T-cell (primary cell): ENCODE measurements around the gene SNX30. TPM values are rescaled to one million over a fixed set of nuclear protein-coding genes. Genes with fewer than 3 reads are reported as not detected.

Experiments used
- ATAC-seq, 4 experiments: fragments of 200-7000 bp in 3 of 4; fragments of 150-1000 bp in 1 of 4; cut with Tn5 transposase; replicated peaks in 1 of 4; 1 replicate in 3 of 4; 2 replicates in 1 of 4; pipeline ENCODE4 v1.10.0; 2021; ENCODE audit warnings: moderate library complexity in 3 of 4, mild to moderate bottlenecking in 2 of 4, moderate number of reproducible peaks in 1 of 4
- CTCF ChIA-PET, 2 donors: fragments of 300-600 bp; sonication (Branson Sonifier 250); formaldehyde crosslinking; loops; one replicate each; lab custom pipeline; 2022; ENCODE audit warnings: antibody characterized with exemption in 2 of 2; lab: Charles Lee
- POLR2A ChIA-PET, 2 donors: fragments of 300-600 bp; sonication (Branson Sonifier 250); formaldehyde crosslinking; loops; one replicate each; lab custom pipeline; 2022; ENCODE audit warnings: antibody characterized with exemption in 2 of 2; lab: Charles Lee
- DNase-seq, 35 experiments: peaks; one replicate each; pipeline versions ENCODE4 v3.0.0 to v3.0.0-alpha.2; 2013 to 2023
- H3K27ac ChIP-seq: one replicate; pipeline ENCODE4 v1.5.1; 2013; ENCODE audit warnings: low read length
- H3K27me3 ChIP-seq, 2 experiments: replicated peaks in 1 of 2; 1 replicate in 1 of 2; 2 replicates in 1 of 2; pipeline versions ENCODE4 v1.6.1 to v1.7.0; 2013; ENCODE audit warnings: low read length in 1 of 2, mixed read lengths in 1 of 2; ENCODE audit not compliant: control insufficient read depth in 2 of 2, insufficient read depth in 2 of 2; ENCODE audit errors: extremely low read depth in 1 of 2
- H3K36me3 ChIP-seq, 2 donors: 1 replicate in 1 of 2; 2 replicates in 1 of 2; pipeline versions ENCODE4 v1.6.1 to v1.7.0; 2013; ENCODE audit warnings: low read length in 1 of 2; ENCODE audit not compliant: control insufficient read depth in 2 of 2, insufficient read depth in 1 of 2; ENCODE audit errors: extremely low read depth in 1 of 2
- H3K4me1 ChIP-seq, 2 experiments: 1 replicate in 1 of 2; 2 replicates in 1 of 2; pipeline versions ENCODE4 v1.6.1 to v1.7.0; 2013; ENCODE audit warnings: low read length in 2 of 2, mixed read lengths in 1 of 2; ENCODE audit not compliant: insufficient read depth in 2 of 2, control insufficient read depth in 1 of 2; ENCODE audit errors: extremely low read depth in 1 of 2
- H3K4me3 ChIP-seq, 2 donors: 1 replicate in 1 of 2; 2 replicates in 1 of 2; pipeline versions ENCODE4 v1.5.1 to v1.7.0; 2013; ENCODE audit warnings: mild to moderate bottlenecking in 2 of 2, low read length in 1 of 2, moderate library complexity in 1 of 2; ENCODE audit not compliant: control insufficient read depth in 1 of 2; ENCODE audit errors: extremely low read depth in 1 of 2
- H3K9me3 ChIP-seq: 2 replicates; pipeline ENCODE4 v1.7.0; 2013
- H3K27ac Mint-ChIP-seq, 2 donors: one replicate each; pipeline ENCODE4 v1.8.0; 2020 to 2021; ENCODE audit warnings: mild to moderate bottlenecking in 2 of 2, mixed read lengths in 2 of 2
- H3K27me3 Mint-ChIP-seq, 2 donors: one replicate each; pipeline ENCODE4 v1.8.0; 2021 to 2022; ENCODE audit warnings: mixed read lengths in 2 of 2
- H3K36me3 Mint-ChIP-seq: one replicate; pipeline ENCODE4 v1.8.0; 2021; ENCODE audit warnings: mixed read lengths
- H3K4me1 Mint-ChIP-seq, 3 donors: one replicate each; pipeline ENCODE4 v1.8.0; 2020 to 2022; ENCODE audit warnings: mixed read lengths in 3 of 3, mild to moderate bottlenecking in 1 of 3
- H3K4me3 Mint-ChIP-seq, 3 donors: one replicate each; pipeline ENCODE4 v1.8.0; 2020 to 2022; ENCODE audit warnings: mild to moderate bottlenecking in 3 of 3, mixed read lengths in 3 of 3, moderate library complexity in 3 of 3
- H3K9me3 Mint-ChIP-seq, 3 donors: one replicate each; pipeline ENCODE4 v1.8.0; 2020 to 2022; ENCODE audit warnings: mixed read lengths in 3 of 3
- WGBS: methylation state at CpG from one replicate; pipeline ENCODE4 v1.1.5; 2013; ENCODE audit warnings: missing lambda C conversion rate; ENCODE audit not compliant: insufficient coverage; 5-methylcytosine and 5-hydroxymethylcytosine counted together
- total RNA-seq, 35 experiments: library from RNA in 6 of 35; stranded (reverse) in 6 of 35; fragments of 120-200 nt in 1 of 35; gene quantifications; one replicate each; pipeline versions ENCODE4 v1.2.1 to v1.2.4 and lab custom pipeline; 2013 to 2026

Gene SNX30
- total RNA-seq, 5 donors from 2014 or later (not counting 1 experiment from before 2014, with no cell fraction given), result 8.9 to 11.7 (median 10.0) TPM

DNA sequence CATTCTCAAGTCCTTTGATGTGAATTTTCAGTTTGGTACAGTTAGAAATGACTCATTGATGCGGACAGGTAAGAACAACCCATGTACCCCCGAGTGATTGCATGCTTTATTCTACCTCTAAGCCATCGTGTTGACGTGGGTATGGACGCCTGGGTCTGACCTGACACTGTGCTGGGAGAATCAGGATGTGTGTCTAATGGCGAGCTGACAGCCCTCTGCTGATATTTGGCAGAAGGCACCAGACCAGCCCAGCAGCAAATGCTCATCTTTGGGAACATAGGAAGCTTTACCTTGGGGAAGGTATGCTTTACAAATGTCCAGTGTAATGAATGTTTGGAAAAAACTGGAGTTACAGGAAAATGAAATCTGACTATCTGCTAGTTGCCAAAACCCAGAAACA, 120.0 kb downstream of the SNX30 start:
- Mint-ChIP-seq H3K9me3 (no peaks in the 10 kb centered on the region), H3K27me3 (no peaks in the 10 kb centered on the region), H3K4me1 (no peaks in the 10 kb centered on the region), H3K36me3 (peaks cover 72% of the 10 kb centered on the region), H3K27ac (no peak overlapping the region), H3K4me3 (no peak overlapping the region)
- Histone ChIP-seq H3K27me3 (no peaks in the 10 kb centered on the region), H3K27ac (no peak overlapping the region), H3K9me3 (no peaks in the 10 kb centered on the region), H3K36me3 (peaks cover 9 to 30% of the 10 kb centered on the region in 2 donors), H3K4me1 (no peaks in the 10 kb centered on the region), H3K4me3 (no peak overlapping the region)
- DNase-seq, result no peak
- 72% methylated on average over 3 of the region's 6 CpGs for WGBS
- ATAC-seq, result no peak
- POLR2A ChIA-PET, result no interaction called here
- CTCF ChIA-PET, result no interaction called here

- Histone ChIP-seq H3K36me3 (peaks cover 9 to 20% of the 10 kb centered on the region in 2 donors), H3K27me3 (no peaks in the 10 kb centered on the region), H3K4me3 (no peak overlapping the region), H3K4me1 (no peaks in the 10 kb centered on the region), H3K27ac (no peak overlapping the region), H3K9me3 (no peaks in the 10 kb centered on the region)
- Mint-ChIP-seq H3K4me3 (no peak overlapping the region), H3K27me3 (no peaks in the 10 kb centered on the region), H3K9me3 (no peaks in the 10 kb centered on the region), H3K27ac (no peak overlapping the region), H3K36me3 (peaks cover 76% of the 10 kb centered on the region), H3K4me1 (no peaks in the 10 kb centered on the region)
- CTCF ChIA-PET, result no interaction called here
- POLR2A ChIA-PET, result no interaction called here
- DNase-seq (no peak), ATAC-seq (no peak)
- WGBS, result 63% methylated on average over 4 of the region's 4 CpGs
Observed at GRCh38 chr9:112872019-112872418, 121.5 kb downstream of the SNX30 start.

- H3K9me3 Mint-ChIP-seq, result no peaks in the 10 kb centered on the region
- DNase-seq, result no peak
- H3K36me3 ChIP-seq, result peaks cover 4 to 15% of the 10 kb centered on the region in 2 donors
- no CpG with 5 or more reads among the region's 4 CpGs for WGBS
- no peaks in the 10 kb centered on the region for H3K4me1 Mint-ChIP-seq
- H3K27me3 Mint-ChIP-seq, result no peaks in the 10 kb centered on the region
- H3K27ac Mint-ChIP-seq, result no peak overlapping the region
- no peak overlapping the region for H3K27ac ChIP-seq
- no peaks in the 10 kb centered on the region for H3K4me1 ChIP-seq
- ChIA-PET POLR2A (no interaction called here), CTCF (no interaction called here)
- H3K4me3 ChIP-seq, result no peak overlapping the region
- H3K4me3 Mint-ChIP-seq, result no peak overlapping the region
- H3K36me3 Mint-ChIP-seq, result peaks cover 67% of the 10 kb centered on the region
- no peak for ATAC-seq
- H3K9me3 ChIP-seq, result no peaks in the 10 kb centered on the region
- no peaks in the 10 kb centered on the region for H3K27me3 ChIP-seq
Observed at GRCh38 chr9:112873773-112874405, 123.3 kb downstream of the SNX30 start.

- DNase-seq (no peak), ATAC-seq (no peak)
- Histone ChIP-seq H3K4me1 (no peaks in the 10 kb centered on the region), H3K27ac (no peak overlapping the region), H3K9me3 (no peaks in the 10 kb centered on the region), H3K4me3 (no peak overlapping the region), H3K27me3 (no peaks in the 10 kb centered on the region), H3K36me3 (no peaks in the 10 kb centered on the region)
- ChIA-PET CTCF (interaction anchor here in 1 of 2 donors (0.5 kb wide), 1 partner anchor 775 kb away, joined by 4 read pairs; no protein-coding TSS in a partner anchor), POLR2A (interaction anchor here in 1 of 2 donors (0.6 kb wide), 1 partner anchor 11 kb away, joined by 3 read pairs; no protein-coding TSS in a partner anchor)
- no peaks in the 10 kb centered on the region for H3K27me3 Mint-ChIP-seq
- H3K9me3 Mint-ChIP-seq, result no peaks in the 10 kb centered on the region
- no CpG with 5 or more reads among the region's 2 CpGs for WGBS
- H3K36me3 Mint-ChIP-seq, result peaks cover 43% of the 10 kb centered on the region
- H3K4me1 Mint-ChIP-seq, result no peaks in the 10 kb centered on the region
- H3K4me3 Mint-ChIP-seq, result no peak overlapping the region
- no peak overlapping the region for H3K27ac Mint-ChIP-seq
Observed at GRCh38 chr9:112878752-112879151, 128.2 kb downstream of the SNX30 start.

DNA sequence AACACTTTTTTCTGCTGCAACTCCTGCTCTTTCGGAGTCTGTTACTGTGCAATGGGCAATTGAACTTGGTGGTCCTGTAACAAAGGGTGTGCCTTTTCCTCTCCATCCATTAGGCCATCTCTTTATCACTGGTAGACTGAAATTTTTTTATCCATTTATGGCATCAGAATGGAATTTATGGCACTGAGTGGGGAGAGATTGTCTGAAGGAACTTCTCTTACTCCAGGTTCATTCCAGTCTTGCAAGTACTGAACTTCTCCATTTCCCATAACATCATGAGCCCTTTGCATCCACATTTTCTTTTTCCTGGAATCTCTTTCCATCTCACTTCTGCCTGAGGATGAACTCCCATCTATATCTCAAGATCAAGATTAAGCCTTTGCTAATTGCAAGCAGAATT, 130.1 kb downstream of the SNX30 start:
- Histone ChIP-seq H3K27me3 (no peaks in the 10 kb centered on the region), H3K4me1 (no peaks in the 10 kb centered on the region), H3K9me3 (no peaks in the 10 kb centered on the region), H3K36me3 (no peaks in the 10 kb centered on the region), H3K4me3 (no peak overlapping the region), H3K27ac (no peak overlapping the region)
- no peaks in the 10 kb centered on the region for H3K4me1 Mint-ChIP-seq
- no peaks in the 10 kb centered on the region for H3K27me3 Mint-ChIP-seq
- H3K36me3 Mint-ChIP-seq, result peaks cover 31% of the 10 kb centered on the region
- no CpG with 5 or more reads among the region's 1 CpG for WGBS
- ChIA-PET POLR2A (no interaction called here), CTCF (no interaction called here)
- H3K9me3 Mint-ChIP-seq, result no peaks in the 10 kb centered on the region
- H3K4me3 Mint-ChIP-seq, result no peak overlapping the region
- ATAC-seq, result no peak
- DNase-seq, result no peak
- no peak overlapping the region for H3K27ac Mint-ChIP-seq

- Histone ChIP-seq H3K4me1 (no peaks in the 10 kb centered on the region), H3K4me3 (no peak overlapping the region), H3K36me3 (no peaks in the 10 kb centered on the region), H3K27ac (no peak overlapping the region), H3K9me3 (no peaks in the 10 kb centered on the region), H3K27me3 (no peaks in the 10 kb centered on the region)
- H3K36me3 Mint-ChIP-seq, result peaks cover 25% of the 10 kb centered on the region
- ChIA-PET POLR2A (no interaction called here), CTCF (no interaction called here)
- DNase-seq (no peak), ATAC-seq (no peak)
- WGBS, result 90% methylated on average over 4 of the region's 7 CpGs
- no peak overlapping the region for H3K4me3 Mint-ChIP-seq
- no peaks in the 10 kb centered on the region for H3K27me3 Mint-ChIP-seq
- H3K27ac Mint-ChIP-seq, result no peak overlapping the region
- H3K9me3 Mint-ChIP-seq, result no peaks in the 10 kb centered on the region
- no peaks in the 10 kb centered on the region for H3K4me1 Mint-ChIP-seq
Observed at GRCh38 chr9:112881331-112881730, 130.8 kb downstream of the SNX30 start.
